Measurements from ENCODE around the gene MLLT3.

Gene MLLT3

DNA sequence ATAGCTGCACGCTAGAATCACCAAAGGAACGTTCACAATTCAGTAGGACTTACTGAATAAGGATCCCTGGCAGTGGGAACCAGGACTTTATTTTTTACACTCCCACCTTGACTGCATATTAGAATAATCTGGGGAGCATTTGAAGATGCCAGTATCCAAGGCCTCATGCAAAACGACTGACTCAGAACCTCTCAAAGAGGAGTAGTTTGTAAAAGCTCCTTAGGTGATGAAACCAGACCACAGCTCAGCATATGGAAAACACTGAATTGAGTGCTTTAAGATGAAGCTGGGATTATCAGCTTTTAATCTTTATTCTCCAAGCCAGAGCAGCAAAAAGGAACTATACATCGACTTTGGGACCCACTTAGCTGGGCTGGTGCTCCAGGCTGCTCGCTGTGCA is 288.3 kb downstream of the MLLT3 start:
- TF ChIP-seq, protein P1, sequence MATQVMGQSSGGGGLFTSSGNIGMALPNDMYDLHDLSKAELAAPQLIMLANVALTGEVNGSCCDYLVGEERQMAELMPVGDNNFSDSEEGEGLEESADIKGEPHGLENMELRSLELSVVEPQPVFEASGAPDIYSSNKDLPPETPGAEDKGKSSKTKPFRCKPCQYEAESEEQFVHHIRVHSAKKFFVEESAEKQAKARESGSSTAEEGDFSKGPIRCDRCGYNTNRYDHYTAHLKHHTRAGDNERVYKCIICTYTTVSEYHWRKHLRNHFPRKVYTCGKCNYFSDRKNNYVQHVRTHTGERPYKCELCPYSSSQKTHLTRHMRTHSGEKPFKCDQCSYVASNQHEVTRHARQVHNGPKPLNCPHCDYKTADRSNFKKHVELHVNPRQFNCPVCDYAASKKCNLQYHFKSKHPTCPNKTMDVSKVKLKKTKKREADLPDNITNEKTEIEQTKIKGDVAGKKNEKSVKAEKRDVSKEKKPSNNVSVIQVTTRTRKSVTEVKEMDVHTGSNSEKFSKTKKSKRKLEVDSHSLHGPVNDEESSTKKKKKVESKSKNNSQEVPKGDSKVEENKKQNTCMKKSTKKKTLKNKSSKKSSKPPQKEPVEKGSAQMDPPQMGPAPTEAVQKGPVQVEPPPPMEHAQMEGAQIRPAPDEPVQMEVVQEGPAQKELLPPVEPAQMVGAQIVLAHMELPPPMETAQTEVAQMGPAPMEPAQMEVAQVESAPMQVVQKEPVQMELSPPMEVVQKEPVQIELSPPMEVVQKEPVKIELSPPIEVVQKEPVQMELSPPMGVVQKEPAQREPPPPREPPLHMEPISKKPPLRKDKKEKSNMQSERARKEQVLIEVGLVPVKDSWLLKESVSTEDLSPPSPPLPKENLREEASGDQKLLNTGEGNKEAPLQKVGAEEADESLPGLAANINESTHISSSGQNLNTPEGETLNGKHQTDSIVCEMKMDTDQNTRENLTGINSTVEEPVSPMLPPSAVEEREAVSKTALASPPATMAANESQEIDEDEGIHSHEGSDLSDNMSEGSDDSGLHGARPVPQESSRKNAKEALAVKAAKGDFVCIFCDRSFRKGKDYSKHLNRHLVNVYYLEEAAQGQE (IDR thresholded peaks at IDR 0.05; ENCODE audit: insufficient read depth in 1 of 2, low read depth in 2 of 2, low read length in 2 of 2) = no peak
- TF ChIP-seq SIN3A (IDR thresholded peaks at IDR 0.05; ENCODE audit: borderline replicate concordance, insufficient read depth, low read length) (no peak), POLR2AphosphoS5 (IDR thresholded peaks at IDR 0.05; ENCODE audit: low read depth, low read length) (no peak), FOXP2 (optimal IDR thresholded peaks at IDR 0.05; ENCODE audit: borderline replicate concordance, extremely low read depth, extremely low read length, insufficient read depth) (no peak), TAF1 (IDR thresholded peaks at IDR 0.05; ENCODE audit: borderline replicate concordance, insufficient read depth, low read length) (no peak)

DNA sequence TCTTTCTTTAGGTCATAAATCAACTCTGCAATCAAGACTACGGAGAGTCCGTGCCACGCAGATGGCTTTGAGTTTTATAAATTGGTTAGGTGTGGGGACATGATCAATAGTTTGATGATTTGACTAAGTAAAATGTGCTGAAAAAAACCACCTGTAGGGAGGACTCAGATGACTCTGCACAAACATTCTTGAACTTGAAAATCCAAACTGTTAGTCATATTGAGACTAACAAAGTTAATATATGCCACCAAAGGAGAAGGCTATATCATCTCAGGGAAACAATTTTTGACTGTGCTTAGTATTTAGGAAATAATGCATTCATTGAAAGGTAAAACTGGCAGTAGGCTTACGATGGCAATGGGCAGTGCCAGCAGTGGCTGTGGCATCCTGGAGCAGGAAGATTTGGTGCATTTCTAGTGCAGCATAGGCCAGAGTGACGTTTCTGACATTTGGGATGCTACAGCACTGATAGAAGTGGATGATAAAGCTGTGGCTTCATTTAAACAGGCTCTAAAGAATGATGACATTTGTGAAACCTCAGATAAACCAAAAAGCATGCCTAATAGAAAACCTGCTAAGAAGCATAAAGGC is 291.1 kb downstream of the MLLT3 start:
- TF ChIP-seq POLR2AphosphoS5 (IDR thresholded peaks at IDR 0.05; ENCODE audit: low read depth, low read length) (no peak), FOXP2 (optimal IDR thresholded peaks at IDR 0.05; ENCODE audit: borderline replicate concordance, extremely low read depth, extremely low read length, insufficient read depth) (no peak), TAF1 (IDR thresholded peaks at IDR 0.05; ENCODE audit: borderline replicate concordance, insufficient read depth, low read length) (no peak), SIN3A (IDR thresholded peaks at IDR 0.05; ENCODE audit: borderline replicate concordance, insufficient read depth, low read length) (no peak)
- TF ChIP-seq, protein P1 (IDR thresholded peaks at IDR 0.05; ENCODE audit: insufficient read depth in 1 of 2, low read depth in 2 of 2, low read length in 2 of 2) = no peak

- TF ChIP-seq TAF1 (IDR thresholded peaks at IDR 0.05; ENCODE audit: borderline replicate concordance, insufficient read depth, low read length) (no peak), POLR2AphosphoS5 (IDR thresholded peaks at IDR 0.05; ENCODE audit: low read depth, low read length) (no peak), SIN3A (IDR thresholded peaks at IDR 0.05; ENCODE audit: borderline replicate concordance, insufficient read depth, low read length) (no peak), FOXP2 (optimal IDR thresholded peaks at IDR 0.05; ENCODE audit: borderline replicate concordance, extremely low read depth, extremely low read length, insufficient read depth) (no peak)
- TF ChIP-seq, protein P1 (IDR thresholded peaks at IDR 0.05; ENCODE audit: insufficient read depth in 1 of 2, low read depth in 2 of 2, low read length in 2 of 2) = no peak
These were observed 291.6 kb downstream of the MLLT3 start for GRCh38 chr9:20330688-20331087.

GRCh38 chr9:20326516-20326915 is 295.8 kb downstream of the MLLT3 start:
- no peak for TF ChIP-seq SIN3A (IDR thresholded peaks at IDR 0.05; ENCODE audit: borderline replicate concordance, insufficient read depth, low read length)
- TF ChIP-seq TAF1 (IDR thresholded peaks at IDR 0.05; ENCODE audit: borderline replicate concordance, insufficient read depth, low read length) = no peak
- TF ChIP-seq FOXP2 (optimal IDR thresholded peaks at IDR 0.05; ENCODE audit: borderline replicate concordance, extremely low read depth, extremely low read length, insufficient read depth) = no peak
- TF ChIP-seq, protein P1 (IDR thresholded peaks at IDR 0.05; ENCODE audit: insufficient read depth in 1 of 2, low read depth in 2 of 2, low read length in 2 of 2) = no peak
- TF ChIP-seq POLR2AphosphoS5 (IDR thresholded peaks at IDR 0.05; ENCODE audit: low read depth, low read length) = no peak

All from PFSK-1 (cell line).